OCI-LY1 (cell line): ENCODE data around the gene C19orf44.

Experiments used
- H2AFZ ChIP-seq: fragments of 200-600 bp; sonication (generic), shearing (Covaris generic); 2 replicates; pipeline ENCODE4 v1.6.0; 2014; ENCODE audit warnings: antibody characterized with exemption, mild to moderate bottlenecking, low read length
- H3F3A ChIP-seq: fragments of 200-600 bp; sonication (generic), shearing (Covaris generic); 2 replicates; pipeline ENCODE4 v1.6.0; 2014; ENCODE audit warnings: mild to moderate bottlenecking, antibody characterized with exemption, low read length, moderate library complexity; ENCODE audit not compliant: insufficient read depth
- H3K27ac ChIP-seq: fragments of 200-600 bp; sonication (generic); 2 replicates; pipeline ENCODE4 v1.5.1; 2014; ENCODE audit warnings: low read length, mixed run types, mild to moderate bottlenecking, low read depth; ENCODE audit not compliant: poor library complexity, severe bottlenecking
- H3K27me3 ChIP-seq: fragments of 200-600 bp; sonication (generic); 2 replicates; pipeline ENCODE4 v1.6.0; 2014; ENCODE audit warnings: antibody characterized with exemption, mild to moderate bottlenecking, low read length, moderate library complexity; ENCODE audit not compliant: insufficient read depth
- H3K36me3 ChIP-seq: fragments of 200-600 bp; sonication (generic); 2 replicates; pipeline ENCODE4 v1.6.1; 2014; ENCODE audit warnings: mild to moderate bottlenecking, antibody characterized with exemption, low read length, moderate library complexity, mixed read lengths; ENCODE audit not compliant: insufficient read depth
- H3K4me1 ChIP-seq: fragments of 200-600 bp; sonication (generic); 2 replicates; pipeline ENCODE4 v1.5.1; 2014; ENCODE audit warnings: mild to moderate bottlenecking, low read length, moderate library complexity; ENCODE audit not compliant: insufficient read depth, severe bottlenecking
- H3K4me2 ChIP-seq: fragments of 200-600 bp; sonication (generic), shearing (Covaris generic); 2 replicates; pipeline ENCODE4 v1.6.1; 2014; ENCODE audit warnings: low read length
- H3K4me3 ChIP-seq: fragments of 200-600 bp; sonication (generic); 2 replicates; pipeline ENCODE4 v1.5.1; 2014; ENCODE audit warnings: low read length, low read depth, mild to moderate bottlenecking, mixed read lengths; ENCODE audit not compliant: poor library complexity, severe bottlenecking
- H3K79me2 ChIP-seq: fragments of 200-600 bp; shearing (Covaris generic); 2 replicates; pipeline ENCODE4 v1.6.1; 2016; ENCODE audit warnings: mixed run types, low read length, mixed read lengths; ENCODE audit not compliant: insufficient read depth
- H3K9ac ChIP-seq: fragments of 200-600 bp; sonication (generic), shearing (Covaris generic); 2 replicates; pipeline ENCODE4 v1.6.1; 2014; ENCODE audit warnings: mild to moderate bottlenecking, low read length, mixed read lengths
- H3K9me2 ChIP-seq: fragments of 200-600 bp; sonication (generic), shearing (Covaris generic); 2 replicates; pipeline ENCODE4 v1.6.1; 2014; ENCODE audit warnings: low read depth, mild to moderate bottlenecking, low read length, mixed read lengths
- H3K9me3 ChIP-seq: fragments of 200-600 bp; shearing (Covaris generic); 2 replicates; pipeline ENCODE4 v1.6.1; 2014; ENCODE audit warnings: low read length, mixed read lengths
- H4K20me1 ChIP-seq: fragments of 200-600 bp; sonication (generic), shearing (Covaris generic); 2 replicates; pipeline ENCODE4 v1.6.0; 2016; ENCODE audit warnings: mild to moderate bottlenecking, low read length; ENCODE audit not compliant: insufficient read depth
- EZH2 ChIP-seq: fragments of 200-600 bp; sonication (generic), shearing (Covaris generic); IDR thresholded peaks from 2 replicates; pipeline ENCODE4 v1.8.0; 2017; ENCODE audit warnings: borderline replicate concordance, mixed run types, mild to moderate bottlenecking, antibody characterized with exemption, low read length, moderate library complexity, mixed read lengths
- TF ChIP-seq, protein P1 (sequence below): fragments of 200-600 bp; sonication (generic), shearing (Covaris generic); IDR thresholded peaks from 2 replicates; pipeline ENCODE4 v1.5.1; 2017; ENCODE audit warnings: mild to moderate bottlenecking, antibody characterized with exemption, low read length, moderate library complexity, mixed read lengths

C19orf44 gene

DNA sequence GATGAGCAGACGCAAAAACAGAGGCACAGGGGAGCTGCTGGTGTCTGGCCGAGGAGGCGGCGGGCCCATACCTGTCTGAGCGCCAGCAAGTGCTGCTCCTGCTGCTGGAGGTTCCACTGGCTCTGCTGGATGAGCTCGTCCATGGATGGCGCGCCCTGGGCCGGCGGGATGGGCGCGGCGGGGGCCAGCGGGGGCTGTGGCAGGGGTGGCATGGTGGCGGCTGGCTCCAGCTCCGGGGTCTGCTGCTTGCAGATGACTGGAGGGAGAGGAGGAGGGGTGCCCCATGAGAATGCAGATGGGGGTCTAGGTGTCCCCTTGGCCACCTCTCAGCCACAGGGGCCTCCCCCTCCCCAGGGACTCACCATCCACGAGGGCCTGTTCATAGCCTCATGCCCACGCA, 39.2 kb downstream of the C19orf44 start:
- no peak overlapping the region for H3K9ac ChIP-seq
- no peaks in the 10 kb centered on the region for H4K20me1 ChIP-seq
- H2AFZ ChIP-seq: no peak overlapping the region
- no peaks in the 10 kb centered on the region for H3K27me3 ChIP-seq
- H3K4me3 ChIP-seq: no peak overlapping the region
- no peak for TF ChIP-seq EZH2
- TF ChIP-seq, protein P1, sequence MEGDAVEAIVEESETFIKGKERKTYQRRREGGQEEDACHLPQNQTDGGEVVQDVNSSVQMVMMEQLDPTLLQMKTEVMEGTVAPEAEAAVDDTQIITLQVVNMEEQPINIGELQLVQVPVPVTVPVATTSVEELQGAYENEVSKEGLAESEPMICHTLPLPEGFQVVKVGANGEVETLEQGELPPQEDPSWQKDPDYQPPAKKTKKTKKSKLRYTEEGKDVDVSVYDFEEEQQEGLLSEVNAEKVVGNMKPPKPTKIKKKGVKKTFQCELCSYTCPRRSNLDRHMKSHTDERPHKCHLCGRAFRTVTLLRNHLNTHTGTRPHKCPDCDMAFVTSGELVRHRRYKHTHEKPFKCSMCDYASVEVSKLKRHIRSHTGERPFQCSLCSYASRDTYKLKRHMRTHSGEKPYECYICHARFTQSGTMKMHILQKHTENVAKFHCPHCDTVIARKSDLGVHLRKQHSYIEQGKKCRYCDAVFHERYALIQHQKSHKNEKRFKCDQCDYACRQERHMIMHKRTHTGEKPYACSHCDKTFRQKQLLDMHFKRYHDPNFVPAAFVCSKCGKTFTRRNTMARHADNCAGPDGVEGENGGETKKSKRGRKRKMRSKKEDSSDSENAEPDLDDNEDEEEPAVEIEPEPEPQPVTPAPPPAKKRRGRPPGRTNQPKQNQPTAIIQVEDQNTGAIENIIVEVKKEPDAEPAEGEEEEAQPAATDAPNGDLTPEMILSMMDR: no peak
- H3K4me2 ChIP-seq: no peak overlapping the region
- peaks cover 97% of the 10 kb centered on the region for H3K36me3 ChIP-seq
- H3K9me2 ChIP-seq: no peaks in the 10 kb centered on the region
- H3K9me3 ChIP-seq: no peaks in the 10 kb centered on the region
- peaks cover 2% of the 10 kb centered on the region for H3K4me1 ChIP-seq
- peaks cover 37% of the 10 kb centered on the region for H3K79me2 ChIP-seq
- H3F3A ChIP-seq: no peaks in the 10 kb centered on the region
- no peak overlapping the region for H3K27ac ChIP-seq

GRCh38 chr19:16536130-16536529, 39.9 kb downstream of the C19orf44 start:
- no peak for TF ChIP-seq EZH2
- TF ChIP-seq, protein P1: no peak
- Histone ChIP-seq H3F3A (no peaks in the 10 kb centered on the region), H3K4me2 (no peak overlapping the region), H3K9me2 (no peaks in the 10 kb centered on the region), H3K9ac (no peak overlapping the region), H3K4me3 (no peak overlapping the region), H4K20me1 (no peaks in the 10 kb centered on the region), H2AFZ (no peak overlapping the region), H3K79me2 (peaks cover 45% of the 10 kb centered on the region), H3K27ac (no peak overlapping the region), H3K36me3 (peaks cover 97% of the 10 kb centered on the region), H3K9me3 (no peaks in the 10 kb centered on the region), H3K4me1 (peaks cover 9% of the 10 kb centered on the region), H3K27me3 (no peaks in the 10 kb centered on the region)

GRCh38 chr19:16537111-16537510, 40.9 kb downstream of the C19orf44 start:
- Histone ChIP-seq H3K9me2 (no peaks in the 10 kb centered on the region), H3K4me3 (no peak overlapping the region), H3K27me3 (no peaks in the 10 kb centered on the region), H2AFZ (no peak overlapping the region), H3K9me3 (no peaks in the 10 kb centered on the region), H3K4me2 (no peak overlapping the region), H4K20me1 (no peaks in the 10 kb centered on the region), H3K27ac (no peak overlapping the region), H3F3A (no peaks in the 10 kb centered on the region), H3K36me3 (peaks cover 88% of the 10 kb centered on the region), H3K4me1 (peaks cover 13% of the 10 kb centered on the region), H3K79me2 (peaks cover 55% of the 10 kb centered on the region), H3K9ac (no peak overlapping the region)
- no peak for TF ChIP-seq EZH2
- TF ChIP-seq, protein P1: no peak
